Neural progenitor cell (in vitro differentiated cells): Measurements from ENCODE around the gene YTHDF2. TPM values are rescaled to one million over a fixed set of nuclear protein-coding genes. Genes with fewer than 3 reads are reported as not detected.

Source experiments
- DNase-seq: peaks from one replicate; pipeline ENCODE4 v3.0.0-alpha.2; 2016; ENCODE audit warnings: low spot score
- H2AFZ ChIP-seq: fragments of 200-600 bp; sonication (generic); replicated peaks from 2 replicates; pipeline ENCODE4 v1.6.1; 2016; ENCODE audit warnings: antibody characterized with exemption
- H3F3A ChIP-seq: fragments of 200-600 bp; sonication (generic); 2 replicates; pipeline ENCODE4 v1.6.1; 2016; ENCODE audit warnings: antibody characterized with exemption, low read depth
- H3K27ac ChIP-seq: fragments of 200-600 bp; sonication (generic); 2 replicates; pipeline ENCODE4 v1.5.1; 2016; ENCODE audit warnings: mild to moderate bottlenecking
- H3K27me3 ChIP-seq: fragments of 200-600 bp; sonication (generic); 2 replicates; pipeline ENCODE4 v1.6.1; 2016; ENCODE audit warnings: mild to moderate bottlenecking, moderate library complexity
- H3K36me3 ChIP-seq: fragments of 200-600 bp; sonication (generic); 2 replicates; pipeline ENCODE4 v1.5.1; 2016
- H3K4me1 ChIP-seq: fragments of 200-600 bp; sonication (generic); 2 replicates; pipeline ENCODE4 v1.6.1; 2016; ENCODE audit warnings: mixed run types
- H3K4me2 ChIP-seq: fragments of 200-600 bp; sonication (generic); 2 replicates; pipeline ENCODE4 v1.6.1; 2016
- H3K4me3 ChIP-seq: fragments of 200-600 bp; sonication (generic); 2 replicates; pipeline ENCODE4 v1.5.1; 2016
- H3K79me2 ChIP-seq: fragments of 200-600 bp; sonication (generic); 2 replicates; pipeline ENCODE4 v1.6.1; 2016; ENCODE audit warnings: low read depth
- H3K9ac ChIP-seq: fragments of 200-600 bp; sonication (generic); 2 replicates; pipeline ENCODE4 v1.6.1; 2016
- H3K9me3 ChIP-seq: fragments of 200-600 bp; sonication (generic); 2 replicates; pipeline ENCODE4 v1.5.1; 2016; ENCODE audit warnings: low read depth
- H4K20me1 ChIP-seq: fragments of 200-600 bp; sonication (generic); 2 replicates; pipeline ENCODE4 v1.6.1; 2016; ENCODE audit warnings: low read depth
- H3K27ac Mint-ChIP-seq: 3 replicates; pipeline ENCODE4 v1.8.0; 2021; ENCODE audit warnings: mixed read lengths
- H3K27me3 Mint-ChIP-seq: 2 replicates; pipeline ENCODE4 v1.8.0; 2022; ENCODE audit warnings: low read depth, mild to moderate bottlenecking, inconsistent platforms, moderate library complexity, mixed read lengths; ENCODE audit not compliant: insufficient read depth
- H3K36me3 Mint-ChIP-seq: 3 replicates; pipeline ENCODE4 v1.8.0; 2021; ENCODE audit warnings: mixed read lengths
- H3K4me1 Mint-ChIP-seq: 3 replicates; pipeline ENCODE4 v1.8.0; 2021; ENCODE audit warnings: mixed read lengths
- H3K4me3 Mint-ChIP-seq: 3 replicates; pipeline ENCODE4 v1.8.0; 2021; ENCODE audit warnings: mild to moderate bottlenecking, moderate library complexity, mixed read lengths
- H3K9me3 Mint-ChIP-seq: 3 replicates; pipeline ENCODE4 v1.8.0; 2020; ENCODE audit warnings: mixed read lengths
- CTCF ChIP-seq: fragments of 200-600 bp; sonication (generic); IDR thresholded peaks from 2 replicates; pipeline ENCODE4 v1.5.1; 2017; ENCODE audit warnings: antibody characterized with exemption, mild to moderate bottlenecking
- EZH2 ChIP-seq: fragments of 200-600 bp; sonication (generic); IDR thresholded peaks from 2 replicates; pipeline ENCODE4 v1.6.1; 2017; ENCODE audit warnings: antibody characterized with exemption, mild to moderate bottlenecking, moderate library complexity
- EZH2phosphoT487 ChIP-seq: fragments of 200-600 bp; sonication (generic); IDR thresholded peaks from 2 replicates; pipeline ENCODE4 v1.6.1; 2017; ENCODE audit warnings: antibody characterized with exemption
- total RNA-seq: library from RNA; depleted of rRNA; stranded (reverse); fragments of >200 nt; gene quantifications from 2 replicates; pipeline ENCODE4 v1.2.3, GENCODE V29; 2015; ENCODE audit warnings: low replicate concordance

The YTHDF2 gene
- total RNA-seq, 1 donor from 2014 or later: 107 TPM

DNA sequence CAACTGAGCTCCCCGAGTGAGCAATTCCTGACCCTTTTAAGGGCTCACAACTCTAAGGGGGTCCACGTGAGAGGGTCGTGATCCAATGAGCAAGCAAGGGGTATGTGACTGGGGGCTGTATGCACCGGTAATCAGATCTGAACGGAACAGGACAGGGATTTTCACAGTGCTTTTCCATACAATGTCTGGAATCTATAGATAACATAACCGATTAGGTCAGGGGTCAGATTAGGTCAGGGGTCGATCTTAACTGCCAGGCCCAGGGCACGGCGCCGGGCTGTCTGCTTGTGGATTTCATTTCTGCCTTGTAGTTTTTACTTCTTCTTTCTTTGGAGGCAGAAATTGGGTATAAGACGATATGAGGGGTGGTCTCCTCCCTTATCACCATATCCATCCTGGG, 44.6 kb downstream of the YTHDF2 start:
- Histone ChIP-seq H3K27ac (no peak overlapping the region), H3K79me2 (no peaks in the 10 kb centered on the region), H3K4me1 (no peaks in the 10 kb centered on the region), H4K20me1 (no peaks in the 10 kb centered on the region), H3K36me3 (no peaks in the 10 kb centered on the region), H3F3A (peaks cover 7% of the 10 kb centered on the region), H3K9me3 (no peaks in the 10 kb centered on the region), H3K4me3 (no peak overlapping the region), H3K4me2 (no peak overlapping the region), H3K9ac (no peak overlapping the region), H2AFZ (no peak overlapping the region), H3K27me3 (no peaks in the 10 kb centered on the region)
- TF ChIP-seq EZH2phosphoT487: no peak
- no peak for TF ChIP-seq CTCF
- TF ChIP-seq EZH2: no peak
- peaks cover 19% of the 10 kb centered on the region for H3K4me1 Mint-ChIP-seq
- H3K27ac Mint-ChIP-seq: no peak overlapping the region
- no peaks in the 10 kb centered on the region for H3K36me3 Mint-ChIP-seq
- no peaks in the 10 kb centered on the region for H3K9me3 Mint-ChIP-seq
- peaks cover 7% of the 10 kb centered on the region for H3K27me3 Mint-ChIP-seq
- no peak for DNase-seq
- H3K4me3 Mint-ChIP-seq: no peak overlapping the region

DNA sequence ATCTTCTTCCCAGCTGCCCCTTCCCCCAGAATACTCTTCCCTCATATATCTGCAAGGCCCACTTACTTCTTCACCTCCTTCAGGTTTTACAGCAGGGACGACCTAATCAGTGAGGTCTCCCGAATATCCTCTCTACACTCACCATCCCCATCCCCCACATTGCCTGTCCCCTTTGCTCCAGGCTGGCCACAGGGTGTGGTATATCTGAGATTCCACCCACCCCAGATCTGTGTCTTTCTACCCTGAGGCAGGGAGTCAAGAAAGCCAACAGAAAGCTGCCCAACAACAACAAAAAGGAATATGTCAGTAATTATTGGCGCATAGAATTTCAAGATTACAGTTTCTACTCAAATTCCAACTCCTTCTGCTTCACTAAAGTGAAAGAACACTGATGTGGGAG, 45.3 kb downstream of the YTHDF2 start:
- Histone ChIP-seq H3K79me2 (no peaks in the 10 kb centered on the region), H3K4me3 (no peak overlapping the region), H3K4me2 (no peak overlapping the region), H3K9me3 (no peaks in the 10 kb centered on the region), H3K27ac (no peak overlapping the region), H3K27me3 (no peaks in the 10 kb centered on the region), H3F3A (peaks cover 7% of the 10 kb centered on the region), H3K36me3 (no peaks in the 10 kb centered on the region), H3K4me1 (no peaks in the 10 kb centered on the region), H3K9ac (no peak overlapping the region), H4K20me1 (no peaks in the 10 kb centered on the region), H2AFZ (no peak overlapping the region)
- Mint-ChIP-seq H3K9me3 (no peaks in the 10 kb centered on the region), H3K27ac (peak overlapping the region; percentile 30), H3K36me3 (no peaks in the 10 kb centered on the region), H3K4me3 (no peak overlapping the region), H3K27me3 (peaks cover 5% of the 10 kb centered on the region), H3K4me1 (peaks cover 19% of the 10 kb centered on the region)
- no peak for DNase-seq
- TF ChIP-seq CTCF: no peak
- TF ChIP-seq EZH2phosphoT487: no peak
- TF ChIP-seq EZH2: no peak

- Histone ChIP-seq H3K79me2 (no peaks in the 10 kb centered on the region), H2AFZ (no peak overlapping the region), H3K4me2 (no peak overlapping the region), H3K27me3 (no peaks in the 10 kb centered on the region), H4K20me1 (no peaks in the 10 kb centered on the region), H3K36me3 (no peaks in the 10 kb centered on the region), H3K4me1 (no peaks in the 10 kb centered on the region), H3K9ac (no peak overlapping the region), H3K4me3 (no peak overlapping the region), H3K27ac (no peak overlapping the region), H3F3A (no peaks in the 10 kb centered on the region), H3K9me3 (no peaks in the 10 kb centered on the region)
- Mint-ChIP-seq H3K27ac (no peak overlapping the region), H3K36me3 (no peaks in the 10 kb centered on the region), H3K4me1 (peaks cover 19% of the 10 kb centered on the region), H3K4me3 (no peak overlapping the region), H3K27me3 (peaks cover 4% of the 10 kb centered on the region), H3K9me3 (no peaks in the 10 kb centered on the region)
- DNase-seq: no peak
- TF ChIP-seq EZH2 (no peak), CTCF (no peak), EZH2phosphoT487 (no peak)
Observed at GRCh38 chr1:28783363-28783762, 46.6 kb downstream of the YTHDF2 start.

DNA sequence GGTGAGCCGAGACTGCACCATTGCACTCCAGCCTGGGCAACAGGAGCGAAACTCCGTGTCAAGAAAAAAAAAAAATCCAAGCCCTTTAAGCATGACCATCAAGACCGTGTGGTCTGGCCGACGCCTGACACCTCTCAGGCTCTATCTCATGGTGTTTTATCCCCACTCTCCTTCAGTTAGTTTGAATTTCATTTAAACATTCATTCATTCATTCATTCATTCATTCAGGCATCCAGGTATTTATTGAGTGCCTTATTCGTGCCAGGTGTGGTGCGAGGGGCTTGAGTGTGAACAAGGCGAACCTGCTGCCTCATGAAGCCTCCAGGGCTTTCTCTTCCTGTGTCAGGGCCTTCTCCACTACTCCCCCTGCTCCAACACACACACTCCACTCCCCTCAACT, 52.7 kb downstream of the YTHDF2 start:
- no peaks in the 10 kb centered on the region for H3K9me3 Mint-ChIP-seq
- no peaks in the 10 kb centered on the region for H3K36me3 ChIP-seq
- H3F3A ChIP-seq: no peaks in the 10 kb centered on the region
- H3K27ac Mint-ChIP-seq: peak overlapping the region; percentile 40
- TF ChIP-seq EZH2: no peak
- TF ChIP-seq CTCF: no peak
- TF ChIP-seq EZH2phosphoT487: no peak
- H3K9ac ChIP-seq: no peak overlapping the region
- H3K9me3 ChIP-seq: no peaks in the 10 kb centered on the region
- no peaks in the 10 kb centered on the region for H3K27me3 Mint-ChIP-seq
- H3K79me2 ChIP-seq: no peaks in the 10 kb centered on the region
- no peaks in the 10 kb centered on the region for H3K36me3 Mint-ChIP-seq
- DNase-seq: no peak
- H4K20me1 ChIP-seq: no peaks in the 10 kb centered on the region
- H2AFZ ChIP-seq: no peak overlapping the region
- no peak overlapping the region for H3K27ac ChIP-seq
- no peak overlapping the region for H3K4me3 Mint-ChIP-seq
- H3K4me3 ChIP-seq: no peak overlapping the region
- no peaks in the 10 kb centered on the region for H3K4me1 ChIP-seq
- H3K4me1 Mint-ChIP-seq: peaks cover 12% of the 10 kb centered on the region
- H3K4me2 ChIP-seq: no peak overlapping the region
- H3K27me3 ChIP-seq: no peaks in the 10 kb centered on the region
